Endothelial cell of coronary artery (primary cell): ENCODE results near the gene TIGAR. TPM values are rescaled to one million over a fixed set of nuclear protein-coding genes. Genes with fewer than 3 reads are reported as not detected.

Source experiments
- total RNA-seq: library from RNA; depleted of rRNA; stranded (reverse); fragments of >200 nt; gene quantifications from 2 replicates; pipeline ENCODE4 v1.2.3, GENCODE V29; 2014

The TIGAR gene
- total RNA-seq, result 16.8 and 19.0 TPM in 2 replicates

GRCh38 chr12:4320853-4321701 is at the start of gene TIGAR:
TSS of gene TIGAR (plus strand) at chr12:4321213. CDS start at chr12:4321272, 59 bp downstream.

GRCh38 chr12:4273652-4274395 is 47.2 kb upstream of the TIGAR start, which contains the start of gene CCND2:
TSS of gene CCND2 (plus strand) at chr12:4273762. CDS start at chr12:4274041, 279 bp downstream.

GRCh38 chr12:4379405-4379804 is 58.4 kb downstream of the TIGAR start, which contains the start of gene FGF23:
TSS of gene FGF23 (minus strand) at chr12:4379712. CDS start at chr12:4379582, 130 bp downstream.

Other genes starting within 250 kb of the TIGAR start
- gene CCND2, start 47.5 kb upstream of the TIGAR start, total RNA-seq, result 28.2 and 29.9 TPM in 2 replicates
- gene FGF23, start 58.5 kb downstream of the TIGAR start, total RNA-seq, result not detected in 2 replicates
- not detected in 2 replicates for gene FGF6, start 124.6 kb downstream of the TIGAR start, total RNA-seq
- gene RAD51AP1, start 217.7 kb downstream of the TIGAR start, total RNA-seq, result 4.6 and 11.6 TPM in 2 replicates
- 45.7 and 49.1 TPM in 2 replicates for gene DYRK4, start 241.0 kb downstream of the TIGAR start, total RNA-seq